ENCODE measurements around the gene CNTNAP5. TPM values are rescaled to one million over a fixed set of nuclear protein-coding genes. Genes with fewer than 3 reads are reported as not detected.

CNTNAP5 gene
- total RNA-seq, 1 donor, result not detected

DNA sequence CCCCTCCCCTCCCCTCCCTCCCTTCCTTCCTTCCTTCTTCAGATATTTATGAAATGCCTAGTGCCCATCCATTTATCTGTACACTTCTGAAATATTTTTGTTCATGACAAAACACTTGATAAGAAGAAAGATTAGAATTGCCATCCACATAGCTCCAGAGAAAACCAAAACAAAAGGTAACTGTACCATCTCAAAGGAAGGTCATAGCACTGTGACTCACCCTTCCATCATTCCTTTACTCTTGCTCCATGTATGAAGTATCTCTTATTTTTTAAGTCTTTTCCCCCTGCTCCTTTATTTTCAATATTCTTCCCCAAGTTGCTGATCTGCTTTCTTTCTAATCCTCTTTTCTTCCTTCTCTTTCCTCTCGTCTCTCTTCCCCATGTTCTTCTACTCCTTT is 9.9 kb downstream of the CNTNAP5 start:
- DNase-seq (ENCODE audit: low read depth), result no peak
- H3K4me3 ChIP-seq (ENCODE audit: low read depth, low read length), result no peak overlapping the region
- TF ChIP-seq, protein P1, sequence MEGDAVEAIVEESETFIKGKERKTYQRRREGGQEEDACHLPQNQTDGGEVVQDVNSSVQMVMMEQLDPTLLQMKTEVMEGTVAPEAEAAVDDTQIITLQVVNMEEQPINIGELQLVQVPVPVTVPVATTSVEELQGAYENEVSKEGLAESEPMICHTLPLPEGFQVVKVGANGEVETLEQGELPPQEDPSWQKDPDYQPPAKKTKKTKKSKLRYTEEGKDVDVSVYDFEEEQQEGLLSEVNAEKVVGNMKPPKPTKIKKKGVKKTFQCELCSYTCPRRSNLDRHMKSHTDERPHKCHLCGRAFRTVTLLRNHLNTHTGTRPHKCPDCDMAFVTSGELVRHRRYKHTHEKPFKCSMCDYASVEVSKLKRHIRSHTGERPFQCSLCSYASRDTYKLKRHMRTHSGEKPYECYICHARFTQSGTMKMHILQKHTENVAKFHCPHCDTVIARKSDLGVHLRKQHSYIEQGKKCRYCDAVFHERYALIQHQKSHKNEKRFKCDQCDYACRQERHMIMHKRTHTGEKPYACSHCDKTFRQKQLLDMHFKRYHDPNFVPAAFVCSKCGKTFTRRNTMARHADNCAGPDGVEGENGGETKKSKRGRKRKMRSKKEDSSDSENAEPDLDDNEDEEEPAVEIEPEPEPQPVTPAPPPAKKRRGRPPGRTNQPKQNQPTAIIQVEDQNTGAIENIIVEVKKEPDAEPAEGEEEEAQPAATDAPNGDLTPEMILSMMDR (IDR thresholded peaks at IDR 0.05; ENCODE audit: insufficient read depth, low read depth, low read length), result no peak

DNA sequence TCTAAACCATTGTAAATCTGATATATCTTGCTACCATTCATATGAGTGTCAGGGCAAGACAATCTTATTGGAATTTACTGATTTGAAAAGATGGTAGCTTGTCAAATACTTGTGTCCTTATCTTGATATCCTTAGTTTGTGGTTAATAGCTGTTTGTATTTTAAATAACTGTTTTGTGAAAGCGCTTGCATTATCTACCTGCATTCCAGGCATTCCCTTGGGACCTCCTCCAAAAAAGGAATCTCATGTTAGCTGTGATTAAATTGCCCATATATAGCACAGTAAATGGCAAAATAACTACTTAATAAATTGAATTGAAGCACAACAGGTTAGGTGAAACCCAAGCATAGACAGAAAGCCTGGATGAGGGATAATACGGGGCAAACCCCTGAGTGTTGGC is 13.9 kb downstream of the CNTNAP5 start:
- H3K4me3 ChIP-seq (ENCODE audit: low read depth, low read length), result no peak overlapping the region
- TF ChIP-seq, protein P1 (IDR thresholded peaks at IDR 0.05; ENCODE audit: insufficient read depth, low read depth, low read length), result no peak

DNA sequence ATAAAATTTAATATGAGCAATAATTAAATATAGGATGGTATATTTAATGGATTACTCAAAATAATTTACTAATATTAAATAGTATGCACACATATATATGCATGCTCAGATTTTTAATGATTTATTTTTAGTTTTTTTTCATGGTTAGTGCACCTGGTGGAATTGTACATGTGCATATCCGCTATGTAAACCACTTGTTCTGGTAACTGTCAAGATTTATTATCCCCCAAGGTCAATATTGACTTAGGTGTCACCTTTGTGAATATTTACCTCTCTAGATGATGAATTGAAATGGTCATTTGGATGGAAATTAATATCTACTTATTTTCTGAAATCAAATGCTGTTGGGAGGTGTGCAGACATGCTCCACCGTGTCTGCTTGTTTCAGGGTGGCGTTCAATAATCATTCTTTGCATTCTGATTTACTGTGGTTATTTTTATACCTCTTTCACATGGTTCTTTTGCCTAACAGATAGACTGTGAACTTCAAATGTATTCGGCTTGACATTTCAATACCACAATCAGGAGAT is 14.7 kb downstream of the CNTNAP5 start:
- TF ChIP-seq, protein P1 (IDR thresholded peaks at IDR 0.05; ENCODE audit: insufficient read depth, low read depth, low read length), result no peak
- no peak for DNase-seq (ENCODE audit: low read depth)
- H3K4me3 ChIP-seq (ENCODE audit: low read depth, low read length), result no peak overlapping the region

More for the DNA sequence above, 13.9 kb downstream of the CNTNAP5 start:
- no peak for DNase-seq (ENCODE audit: low read depth)

DNA sequence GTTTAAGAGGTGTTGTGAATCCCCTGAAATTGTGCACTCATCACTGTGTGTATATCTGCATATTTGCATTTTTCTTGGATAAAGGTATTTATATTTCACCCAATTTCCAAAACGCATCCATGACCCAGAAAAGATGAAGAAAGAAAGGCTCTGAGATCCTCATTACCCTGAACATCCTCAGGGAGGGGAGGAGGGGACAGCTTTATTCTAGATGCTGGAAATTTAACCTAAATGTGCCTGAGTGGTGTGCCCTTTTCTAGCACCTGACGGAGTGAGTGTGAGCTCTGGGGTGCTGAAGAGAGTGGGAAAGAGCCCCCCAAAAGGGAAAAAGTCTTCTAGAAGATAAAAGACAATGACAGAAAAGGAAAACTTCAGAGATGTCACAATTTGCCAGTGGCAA is 20.8 kb downstream of the CNTNAP5 start:
- no peak overlapping the region for H3K4me3 ChIP-seq (ENCODE audit: low read depth, low read length)
- TF ChIP-seq, protein P1 (IDR thresholded peaks at IDR 0.05; ENCODE audit: insufficient read depth, low read depth, low read length), result no peak
- DNase-seq (ENCODE audit: low read depth), result no peak

DNA sequence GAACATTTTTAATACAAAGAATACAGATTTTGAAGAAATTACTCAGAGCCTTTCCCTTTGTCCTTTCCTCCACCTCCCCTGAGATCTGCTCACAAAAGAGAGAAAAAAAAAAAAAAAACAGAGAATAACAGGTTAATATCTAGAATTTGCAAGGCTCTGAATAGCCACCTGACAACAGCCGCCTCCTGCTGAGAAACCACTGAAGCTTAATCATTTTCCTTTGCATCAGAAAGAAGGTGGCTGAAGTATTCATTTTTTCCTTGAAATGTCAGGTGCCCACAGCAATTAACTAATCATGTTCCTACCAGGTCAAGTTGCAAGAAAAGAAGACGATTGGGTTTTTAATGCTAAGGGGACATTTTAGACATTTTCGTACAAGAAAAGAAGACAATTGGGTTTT is 21.2 kb downstream of the CNTNAP5 start:
- H3K4me3 ChIP-seq (ENCODE audit: low read depth, low read length), result no peak overlapping the region
- TF ChIP-seq, protein P1 (IDR thresholded peaks at IDR 0.05; ENCODE audit: insufficient read depth, low read depth, low read length), result no peak
- no peak for DNase-seq (ENCODE audit: low read depth)

DNA sequence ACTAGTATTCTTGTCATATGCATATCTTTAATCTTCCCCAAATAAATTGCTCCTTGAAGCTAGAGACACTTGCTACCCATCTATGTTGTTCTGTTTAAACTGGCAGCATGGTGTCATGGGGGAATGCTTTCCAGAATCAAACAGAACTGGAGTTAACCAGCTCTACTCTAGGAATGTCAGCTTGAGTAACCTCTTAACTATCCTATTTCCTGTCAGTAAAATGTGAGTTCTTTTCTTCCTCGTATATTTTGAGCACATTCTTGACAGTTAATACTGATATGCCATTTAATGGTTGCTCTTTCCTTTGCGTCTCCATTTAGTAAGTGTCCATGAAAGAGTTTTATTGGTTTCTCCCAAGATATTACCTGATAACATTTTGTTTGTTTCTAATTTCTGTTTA is 23.0 kb downstream of the CNTNAP5 start:
- H3K4me3 ChIP-seq (ENCODE audit: low read depth, low read length), result no peak overlapping the region
- TF ChIP-seq, protein P1 (IDR thresholded peaks at IDR 0.05; ENCODE audit: insufficient read depth, low read depth, low read length), result no peak
- DNase-seq (ENCODE audit: low read depth), result no peak

DNA sequence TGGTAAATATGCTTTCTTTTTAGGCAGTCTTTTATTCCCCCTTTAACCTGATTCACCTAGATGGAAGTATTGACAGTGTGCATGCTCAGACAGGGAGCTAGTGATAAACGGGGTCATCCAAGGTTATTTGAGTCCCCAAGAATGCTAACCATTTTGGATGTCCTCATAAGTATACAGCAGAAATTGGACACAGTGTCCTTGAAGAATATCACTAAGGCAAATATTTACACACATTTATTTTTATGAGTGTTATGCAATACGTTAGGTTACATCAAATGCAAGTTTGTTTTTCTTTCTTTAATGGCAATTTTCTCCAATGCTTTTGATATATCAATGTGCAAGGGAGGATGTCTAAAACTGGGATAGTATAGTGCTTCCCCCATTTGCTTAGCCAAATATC is 23.6 kb downstream of the CNTNAP5 start:
- TF ChIP-seq, protein P1 (IDR thresholded peaks at IDR 0.05; ENCODE audit: insufficient read depth, low read depth, low read length), result no peak
- no peak overlapping the region for H3K4me3 ChIP-seq (ENCODE audit: low read depth, low read length)
- no peak for DNase-seq (ENCODE audit: low read depth)
